Measurements from ENCODE around the gene SLC38A10.

Gene SLC38A10

DNA sequence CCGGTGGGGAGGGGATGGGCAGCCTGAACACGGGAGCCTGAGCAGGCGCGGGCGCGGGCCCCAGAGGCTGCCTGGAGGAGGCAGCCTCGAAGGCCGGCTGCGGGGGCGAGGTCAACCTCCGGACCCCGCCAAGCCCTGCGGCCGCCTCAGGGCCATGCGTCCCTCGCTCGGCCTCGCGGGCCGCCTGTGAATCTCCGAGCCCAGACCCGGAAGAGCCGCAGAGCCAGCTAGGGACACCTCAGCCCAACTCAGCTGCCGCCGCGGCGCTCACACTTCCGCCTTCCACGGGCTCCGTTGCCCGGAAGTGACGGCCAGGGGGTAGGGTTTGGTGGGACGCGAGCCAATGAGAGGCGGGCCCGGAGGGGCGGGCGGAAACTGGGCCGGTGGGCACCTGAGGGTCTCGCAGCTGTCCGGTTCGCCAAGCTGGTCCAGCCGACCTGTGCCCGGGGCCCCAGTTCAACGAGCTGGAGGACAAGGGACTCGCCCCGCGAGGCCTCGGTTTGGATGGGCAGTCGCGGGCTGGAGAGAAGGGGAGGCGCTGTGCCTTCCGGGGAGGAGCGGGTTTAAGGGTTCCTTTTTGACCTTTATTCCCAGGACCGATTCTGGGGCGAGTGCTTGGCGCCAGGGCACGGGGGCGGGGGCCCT is at the start of gene SLC38A10:
SLC38A10 (minus strand) TSS at position 277 of the 645 bp plus-strand sequence. CDS start 386 bp downstream, outside the sequence.
- peak; percentile 97 for DNase-seq

DNA sequence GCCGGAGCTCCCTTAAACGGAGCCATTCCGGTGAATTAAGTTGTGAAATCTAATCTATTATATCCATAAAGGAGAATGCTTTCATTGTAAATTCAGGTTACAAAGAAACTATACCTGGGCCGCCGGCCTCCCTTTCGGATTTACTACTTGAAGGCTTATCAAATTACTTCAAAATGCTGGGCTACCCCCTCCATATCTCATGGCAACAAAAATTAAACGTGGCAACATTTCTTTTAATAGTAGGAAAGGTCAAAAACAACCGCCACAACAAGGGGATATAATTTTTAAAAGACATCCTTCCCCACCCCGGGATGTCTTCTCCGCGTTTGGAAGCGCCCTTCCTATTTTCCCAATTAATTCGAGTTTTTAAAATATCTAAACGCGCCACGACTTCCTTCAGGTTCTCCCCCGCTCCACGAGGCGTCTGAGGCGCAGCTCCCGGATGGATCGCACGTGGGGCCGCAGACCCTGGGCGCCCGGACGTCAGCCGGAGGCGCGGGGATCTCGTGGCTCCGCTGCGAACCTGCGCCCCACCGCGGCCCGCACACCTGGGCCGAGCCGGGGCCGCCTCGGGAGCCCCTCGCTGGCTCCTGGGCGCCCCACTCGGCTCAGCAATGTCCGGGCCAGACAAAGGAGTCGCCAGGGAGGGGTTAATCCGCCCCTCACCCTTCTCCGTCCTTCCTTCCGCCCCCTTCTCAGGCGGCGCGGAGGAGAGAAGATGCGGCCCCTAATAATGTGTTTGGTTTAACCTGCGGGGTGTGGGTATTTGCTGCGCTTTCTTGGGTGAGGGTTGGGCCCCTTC is 47.4 kb upstream of the SLC38A10 start:
- DNase-seq = no peak

DNA sequence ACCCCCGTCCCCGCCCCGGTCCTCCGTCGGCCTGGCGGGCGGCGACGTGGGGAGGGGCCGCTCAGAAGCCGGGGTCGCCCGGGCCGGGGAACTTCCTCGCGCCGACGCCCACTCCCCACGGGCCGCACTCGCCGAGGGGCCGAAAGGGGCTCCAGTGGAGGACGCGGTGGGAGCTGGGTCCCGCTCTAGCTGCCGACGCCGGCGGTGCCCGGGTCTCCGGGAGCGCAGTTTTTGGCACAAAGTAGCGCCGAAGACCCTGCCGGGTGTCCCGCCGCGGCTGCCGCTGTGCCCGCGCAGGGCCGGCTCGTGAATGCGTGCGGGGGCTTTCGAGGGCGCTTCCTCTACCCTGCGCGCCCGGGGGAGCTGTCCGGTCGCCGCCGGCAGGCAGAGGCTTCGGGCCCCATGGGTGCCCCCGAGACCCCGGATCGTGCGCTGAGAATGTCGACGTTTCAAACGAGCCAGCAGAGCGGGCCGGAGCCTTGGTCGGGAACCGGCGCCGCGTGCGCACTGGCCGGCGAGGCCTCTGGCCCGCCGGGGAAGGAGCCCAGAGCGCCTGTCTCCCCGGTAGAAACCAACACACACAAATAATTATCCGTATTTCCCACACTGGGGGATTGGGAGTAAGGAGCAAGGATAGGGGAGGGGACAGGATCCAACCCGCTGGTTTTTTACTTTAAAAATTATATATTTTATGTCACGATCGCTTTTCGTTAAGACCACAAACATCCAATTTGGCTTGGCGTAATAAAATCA is 46.6 kb upstream of the SLC38A10 start:
- no peak for DNase-seq

DNA sequence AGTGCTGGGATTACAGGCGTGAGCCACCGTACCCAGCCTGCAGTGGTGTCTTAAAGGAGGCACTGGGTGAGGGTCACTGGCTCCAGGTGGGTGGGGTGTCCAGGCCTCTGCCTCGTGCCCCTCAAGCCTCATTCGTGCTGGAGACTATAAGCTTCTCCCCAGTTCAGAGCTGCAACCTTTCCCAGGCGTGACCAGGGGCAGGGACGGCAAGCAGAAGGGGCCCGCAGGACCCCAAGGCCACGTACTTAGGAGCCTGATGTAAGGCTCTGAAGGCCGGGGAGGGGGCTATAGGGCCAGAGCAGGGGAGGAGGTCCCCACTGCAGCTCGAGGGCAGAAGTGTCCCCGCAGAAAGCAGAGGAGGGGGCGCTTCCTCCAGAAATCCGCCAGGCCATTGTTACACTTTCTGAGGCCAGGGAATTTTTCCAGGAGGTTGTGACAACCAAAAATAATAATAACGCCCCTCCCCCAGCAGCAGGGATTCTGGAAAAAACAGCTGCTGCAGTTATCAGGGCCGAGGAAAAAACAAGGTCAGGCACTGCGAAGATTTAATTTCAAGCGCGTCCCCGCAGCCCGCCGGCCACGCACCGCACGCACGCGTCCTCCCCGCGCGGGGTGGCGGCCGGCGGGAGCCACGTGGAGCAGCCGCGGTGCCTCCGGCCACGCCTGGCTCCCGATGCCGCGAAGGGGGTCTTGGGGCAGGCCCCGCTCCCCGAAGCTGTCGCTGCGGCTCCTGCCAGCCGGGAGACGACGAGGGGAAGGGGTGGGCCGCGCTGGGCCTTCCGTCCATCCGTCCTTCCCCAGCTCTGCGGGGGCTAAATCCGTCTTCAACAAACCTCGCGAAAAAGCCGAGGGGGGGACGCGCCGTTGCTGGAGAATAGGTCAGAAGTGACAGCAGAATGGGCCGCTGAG is 45.8 kb upstream of the SLC38A10 start:
- DNase-seq = no peak

DNA sequence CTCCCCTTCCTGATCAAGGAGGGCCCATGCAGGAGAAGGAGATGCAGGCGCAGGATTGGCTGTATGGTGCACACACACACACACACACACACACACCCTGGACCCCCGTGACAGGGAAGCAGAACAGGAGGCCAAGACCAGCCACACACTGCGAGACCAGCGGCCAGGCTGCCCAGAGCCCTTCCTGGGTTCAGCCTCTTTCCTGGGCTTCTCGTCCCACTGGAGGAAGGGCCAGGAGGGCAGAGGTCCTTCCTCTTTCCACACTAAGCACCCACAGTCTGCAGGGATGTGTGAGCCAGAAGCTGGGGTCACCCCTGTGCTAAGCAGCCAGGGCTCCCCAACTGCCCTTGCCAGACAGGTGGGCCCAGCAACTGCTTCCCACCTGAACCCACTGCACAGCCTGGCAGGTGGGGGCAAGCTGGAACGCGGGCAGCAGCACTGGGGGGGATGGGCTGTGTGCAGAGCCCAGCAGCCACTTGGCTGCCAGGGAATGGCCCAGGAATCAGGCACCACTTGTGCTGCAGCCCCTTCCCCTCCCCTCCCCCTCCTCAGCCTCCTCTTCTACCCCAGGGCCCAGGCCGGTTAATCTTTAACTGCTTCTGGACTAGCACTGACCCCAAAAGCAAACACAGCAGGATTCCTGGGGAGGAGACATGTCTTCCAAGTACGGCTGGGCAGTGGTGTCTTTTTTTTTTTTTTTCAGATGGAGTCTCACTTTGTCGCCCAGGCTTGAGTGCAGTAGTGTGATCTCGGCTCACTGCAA is 44.6 kb upstream of the SLC38A10 start:
- DNase-seq = no peak

DNA sequence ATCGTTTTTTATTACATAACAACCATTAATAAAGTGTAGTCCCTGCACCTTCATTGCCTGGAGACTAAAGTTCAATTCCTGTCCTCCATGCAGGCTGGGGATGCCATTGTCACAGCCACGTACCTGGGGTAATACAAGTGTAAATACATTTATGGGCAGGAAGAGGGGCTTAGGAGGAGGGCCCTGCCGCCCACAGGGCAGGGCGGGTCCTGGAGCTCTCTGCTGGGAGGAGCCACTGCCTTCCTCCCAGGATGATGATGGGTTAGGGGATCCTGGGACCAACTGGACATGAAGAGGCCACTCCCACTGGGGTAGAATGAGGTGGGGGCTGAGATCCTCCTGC is 44.1 kb upstream of the SLC38A10 start:
- DNase-seq = no peak

DNA sequence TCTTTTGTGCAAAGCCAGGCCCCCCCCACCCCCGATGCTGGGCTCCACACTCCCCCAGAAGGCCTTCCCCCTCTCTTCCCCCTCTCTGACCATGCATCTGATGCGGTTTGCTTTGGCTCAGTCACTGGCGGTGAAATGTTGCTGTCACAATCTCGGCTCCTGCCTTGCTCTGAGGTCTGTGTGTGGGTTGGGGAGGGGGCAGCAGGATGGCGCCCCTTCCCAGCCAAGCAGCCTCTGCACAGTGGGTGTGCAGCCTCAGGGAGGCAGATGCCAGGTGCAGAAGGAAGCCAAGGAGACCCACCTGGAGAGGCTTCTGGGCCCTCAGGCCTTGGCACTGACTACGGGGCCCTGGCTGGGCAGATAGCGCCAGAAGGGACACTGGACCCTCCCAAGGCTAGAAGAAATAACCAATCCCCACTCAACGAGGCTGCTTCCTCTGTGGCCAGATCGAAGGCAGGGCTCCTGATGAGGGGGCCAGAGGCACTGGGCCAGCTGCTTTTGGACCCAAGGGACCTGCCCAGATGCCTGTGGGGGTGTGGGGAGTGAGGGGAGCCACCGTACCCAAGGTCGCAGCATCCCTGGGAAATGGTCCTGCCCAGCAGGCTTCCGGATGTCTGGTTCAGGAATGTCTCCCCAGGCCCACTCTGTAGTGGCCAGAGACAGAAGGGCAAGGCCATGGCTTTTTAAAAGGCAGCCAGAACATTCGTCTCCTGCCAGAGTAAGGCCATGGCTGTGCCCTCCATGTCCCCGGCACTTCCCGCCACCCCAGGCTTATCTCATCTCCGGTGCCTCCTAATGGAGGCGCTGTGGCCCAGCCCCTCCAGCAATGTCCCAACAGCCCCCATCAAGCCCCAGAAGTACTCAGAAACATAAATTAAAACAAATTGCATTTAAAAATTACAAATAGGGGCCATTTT is 43.4 kb upstream of the SLC38A10 start:
- DNase-seq = no peak

DNA sequence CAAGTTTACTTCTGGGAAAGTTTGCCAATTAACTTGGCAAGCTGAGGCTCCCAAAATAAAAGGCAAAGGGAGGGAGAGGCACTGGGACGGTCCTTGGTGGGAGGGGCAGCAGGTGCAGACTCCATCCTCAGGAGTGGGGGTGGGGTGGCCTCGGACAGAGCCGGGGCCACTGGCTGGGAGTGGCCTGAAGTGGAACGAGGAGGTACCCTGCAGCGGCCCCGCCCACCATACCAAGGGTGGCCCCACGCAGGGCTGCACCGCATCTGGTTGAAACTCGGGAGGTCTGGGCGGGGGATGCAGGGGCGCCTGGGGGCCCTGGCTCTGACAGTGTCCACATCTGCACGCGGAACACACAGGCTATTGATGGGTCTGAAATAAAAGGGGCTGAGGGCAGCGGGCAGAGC is 42.4 kb upstream of the SLC38A10 start:
- DNase-seq = no peak

DNA sequence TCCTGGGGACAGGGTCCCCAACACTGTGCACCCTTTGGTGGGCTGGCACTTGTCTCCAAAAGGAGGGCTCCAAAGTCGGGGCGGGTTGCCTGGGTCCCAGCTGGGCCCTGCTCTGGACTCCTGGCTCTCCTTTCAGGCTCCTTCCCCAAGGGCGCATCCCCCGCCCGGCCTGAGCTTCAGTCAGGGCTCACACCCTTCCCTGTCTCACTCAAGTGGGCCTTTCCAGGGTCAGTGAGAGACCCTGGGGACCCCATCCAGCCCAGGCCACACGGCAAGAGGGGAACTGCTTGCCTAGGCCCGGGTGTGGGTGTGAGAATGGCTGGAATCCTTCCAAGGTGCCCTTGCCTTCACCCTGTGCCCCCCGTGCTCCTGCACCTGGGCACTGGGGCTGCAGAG is 41.8 kb upstream of the SLC38A10 start:
- DNase-seq = no peak

DNA sequence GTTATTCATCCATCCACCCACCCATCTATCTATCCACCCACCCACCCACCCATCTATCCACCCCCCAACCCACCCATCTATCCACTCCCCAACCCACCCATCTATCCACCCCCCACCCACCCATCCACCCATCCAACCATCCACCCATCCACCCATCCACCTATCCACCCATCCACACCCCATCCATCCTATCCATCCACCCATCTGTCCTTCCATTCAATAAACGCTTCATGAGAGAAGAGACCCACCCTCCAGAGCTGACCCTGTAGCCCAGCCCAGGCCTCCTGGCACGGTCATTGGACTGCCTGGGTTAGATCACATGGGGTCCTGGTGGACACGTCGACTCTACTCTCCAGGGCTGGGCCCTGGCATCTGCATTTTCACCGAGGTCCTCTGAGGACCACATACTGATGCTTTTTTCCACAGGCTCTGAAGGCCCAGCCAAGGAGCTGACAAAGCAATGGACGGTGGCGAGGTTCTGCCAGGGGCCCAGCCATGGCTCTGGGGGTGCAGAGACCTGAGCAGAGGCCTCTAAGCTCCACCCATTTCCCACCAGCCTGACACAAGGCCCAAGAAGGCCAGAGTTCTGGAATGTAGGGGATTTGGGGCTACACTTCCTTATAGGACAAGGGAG is 41.3 kb upstream of the SLC38A10 start:
- no peak for DNase-seq

DNA sequence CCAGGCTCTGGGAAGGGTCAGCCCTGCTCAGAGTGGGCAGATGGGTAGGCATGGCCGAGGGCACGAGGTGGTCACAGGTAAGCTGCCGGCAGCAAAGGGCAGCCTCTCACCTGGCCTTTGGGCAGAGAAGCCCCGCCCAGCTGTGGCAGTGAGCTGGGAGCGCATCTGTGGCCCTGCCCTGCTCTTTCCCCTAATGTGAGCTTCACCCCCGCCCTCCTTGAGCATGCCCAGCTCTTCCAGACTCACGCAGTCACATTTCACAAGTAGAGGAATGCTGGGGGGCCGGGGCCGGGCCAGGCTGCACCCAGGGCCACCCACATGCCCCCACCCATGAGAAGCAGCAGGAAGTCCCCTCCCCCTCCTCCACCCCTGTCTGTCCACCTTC is 40.7 kb upstream of the SLC38A10 start:
- DNase-seq = no peak

DNA sequence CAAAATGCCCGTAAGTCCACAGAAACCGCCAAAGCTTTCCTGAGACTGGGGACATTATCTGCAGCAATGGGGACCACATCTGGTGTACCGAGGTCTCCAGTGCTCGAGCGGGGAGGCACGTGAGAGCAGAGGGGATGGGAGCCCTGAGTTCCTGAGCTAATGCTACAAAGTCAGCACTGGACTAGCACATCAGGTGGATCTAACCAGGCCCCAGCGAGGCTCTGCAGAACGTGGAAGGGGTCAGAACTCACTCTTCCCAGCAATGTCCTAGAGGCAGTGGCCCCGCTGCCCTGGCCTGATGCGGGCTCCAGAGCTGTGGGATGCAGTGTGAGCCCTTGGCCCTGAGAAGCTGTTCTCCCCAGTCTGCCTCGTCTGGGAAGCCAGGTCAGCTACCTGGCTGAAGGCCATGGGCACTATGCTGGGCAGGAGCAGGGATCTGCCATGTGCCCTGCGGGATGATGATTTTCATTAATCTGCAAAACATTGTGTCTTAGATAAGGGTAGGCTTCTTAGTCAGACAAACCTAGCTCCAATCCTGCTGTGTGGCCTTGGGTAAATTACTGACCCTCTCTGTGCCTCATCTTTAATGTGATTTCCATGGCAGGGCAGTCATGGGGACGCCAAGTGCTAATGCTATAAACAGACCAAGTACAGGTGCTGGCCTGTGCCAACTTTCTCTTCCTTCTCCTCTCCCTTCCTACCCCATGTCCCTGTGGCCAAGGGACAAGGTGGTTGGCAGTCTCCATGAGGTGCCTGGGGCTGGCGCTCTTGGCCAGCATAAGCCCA is 40.1 kb upstream of the SLC38A10 start:
- DNase-seq = no peak

DNA sequence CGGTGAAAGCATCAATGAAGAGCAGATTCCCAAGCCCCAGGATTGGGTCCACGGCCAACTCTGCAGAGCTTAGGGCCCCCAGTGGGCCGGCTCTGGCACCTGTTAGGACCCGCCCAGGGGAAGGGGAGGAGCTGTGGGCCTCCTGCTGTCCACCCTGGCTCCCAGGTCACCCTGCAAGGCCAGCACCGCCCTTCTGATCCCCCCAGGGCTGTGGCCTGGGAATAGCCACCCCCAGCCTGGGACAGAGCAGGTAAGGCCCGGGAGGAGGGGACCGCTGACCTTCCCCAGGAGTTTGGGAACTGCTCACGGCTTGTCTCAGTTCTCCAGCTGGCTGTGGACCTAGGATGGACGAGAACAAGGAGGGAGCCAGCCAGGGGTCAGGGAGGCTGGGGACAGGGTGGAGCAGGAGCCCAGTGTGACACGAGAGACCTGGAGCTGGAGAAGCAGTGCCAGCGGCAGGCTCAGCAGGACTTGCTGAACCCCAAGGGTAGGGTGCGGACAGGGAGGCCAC is 39.3 kb upstream of the SLC38A10 start:
- DNase-seq = no peak

DNA sequence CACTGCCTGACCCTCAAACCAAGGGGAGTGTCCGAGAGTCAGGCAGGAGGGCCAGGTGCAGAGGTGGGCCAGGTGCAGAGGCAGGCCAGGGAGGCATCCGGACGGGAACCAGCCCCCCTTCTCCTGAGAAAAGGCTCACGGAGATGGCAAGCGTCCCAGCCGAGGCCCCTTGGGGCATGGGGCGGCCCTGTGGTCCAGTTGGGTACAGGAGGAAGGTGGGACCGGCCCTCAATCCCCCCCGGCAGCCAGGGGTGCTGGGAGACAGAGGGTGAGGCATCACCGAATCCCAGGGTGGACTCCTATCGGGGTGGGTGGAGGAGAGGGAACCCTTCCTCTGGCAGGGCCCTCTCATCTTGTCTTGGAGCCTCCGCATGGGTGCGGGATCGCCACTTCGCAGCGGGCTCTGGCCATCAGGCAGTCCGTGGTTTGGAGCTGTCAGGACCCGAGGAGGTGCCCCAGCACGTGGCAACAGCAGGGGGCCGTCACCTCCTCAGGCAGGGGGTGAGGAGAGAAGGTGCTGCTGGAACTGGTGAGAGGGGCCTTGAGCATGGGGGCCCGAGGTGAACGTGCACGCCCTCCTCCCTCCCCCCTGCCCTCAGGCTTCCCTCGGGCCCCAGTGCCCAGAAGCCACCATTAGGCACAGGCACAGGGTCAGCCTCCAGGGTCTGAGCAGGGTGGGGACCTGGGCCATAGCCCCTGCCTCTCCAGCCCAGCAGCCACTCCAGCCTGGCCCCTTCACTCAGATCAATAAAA is 38.7 kb upstream of the SLC38A10 start:
- DNase-seq = no peak

DNA sequence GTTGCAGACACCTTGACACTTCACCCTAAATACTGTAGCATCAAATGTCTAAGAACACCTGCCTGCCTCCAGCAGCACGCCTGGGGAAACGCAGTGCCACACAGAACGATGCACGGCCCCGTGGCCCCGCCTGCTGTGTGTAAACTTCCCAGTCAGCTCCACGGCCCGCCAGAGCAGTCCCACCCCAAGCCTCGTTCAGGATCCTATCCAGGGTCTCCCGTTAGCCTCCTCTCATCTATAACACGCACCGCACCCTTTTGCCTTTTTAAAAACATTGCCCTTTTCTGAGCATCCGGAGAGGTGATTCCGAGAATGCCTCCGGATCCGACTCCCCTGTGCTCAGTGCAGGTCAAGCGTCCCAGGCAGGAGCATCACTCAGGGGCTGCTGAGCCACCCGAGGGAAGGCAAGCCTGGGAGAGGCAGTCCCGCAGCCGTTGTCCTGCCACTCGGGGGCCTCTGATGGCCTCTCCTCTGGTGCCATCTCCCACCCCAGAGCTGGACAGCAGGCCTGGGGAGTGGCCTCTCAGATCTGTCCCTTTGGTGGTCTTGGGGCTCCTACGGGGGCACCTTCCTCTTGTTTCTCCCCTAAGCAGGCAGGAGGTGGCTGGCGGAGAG is 37.9 kb upstream of the SLC38A10 start:
- no peak for DNase-seq

DNA sequence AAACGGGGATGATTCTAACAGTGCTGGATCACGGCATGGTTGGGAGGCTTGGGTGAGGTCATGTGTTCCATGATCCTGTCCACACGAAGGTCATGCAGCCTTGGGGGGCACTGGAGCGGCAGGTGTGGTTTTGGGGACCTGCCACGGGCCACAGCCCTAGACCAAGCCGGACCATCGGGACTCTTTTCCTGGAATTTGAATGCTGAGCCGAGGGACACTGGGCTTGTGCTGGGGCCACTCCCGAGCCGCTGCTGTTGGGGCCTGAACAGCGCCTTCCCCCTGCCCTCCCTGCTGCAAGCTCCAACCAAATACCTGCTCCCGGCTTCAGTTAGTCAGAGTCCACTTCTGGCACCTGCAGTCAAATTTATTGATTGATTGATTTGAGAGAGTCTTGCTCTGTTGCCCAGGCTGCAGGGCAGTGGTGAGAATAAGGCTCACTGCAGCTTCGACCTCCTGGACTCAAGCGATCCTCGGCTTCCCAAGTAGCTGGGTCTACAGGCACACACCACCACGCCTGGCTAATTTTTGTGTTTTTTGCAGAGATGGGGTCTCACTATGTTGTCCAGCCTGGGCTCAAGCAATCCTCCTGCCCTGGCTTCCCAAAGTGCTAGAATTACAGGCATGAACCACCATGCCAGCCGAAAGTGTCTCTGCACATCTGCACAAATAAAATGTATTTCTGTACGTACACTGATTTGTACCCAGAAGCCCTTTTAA is 37.2 kb upstream of the SLC38A10 start:
- no peak for DNase-seq

DNA sequence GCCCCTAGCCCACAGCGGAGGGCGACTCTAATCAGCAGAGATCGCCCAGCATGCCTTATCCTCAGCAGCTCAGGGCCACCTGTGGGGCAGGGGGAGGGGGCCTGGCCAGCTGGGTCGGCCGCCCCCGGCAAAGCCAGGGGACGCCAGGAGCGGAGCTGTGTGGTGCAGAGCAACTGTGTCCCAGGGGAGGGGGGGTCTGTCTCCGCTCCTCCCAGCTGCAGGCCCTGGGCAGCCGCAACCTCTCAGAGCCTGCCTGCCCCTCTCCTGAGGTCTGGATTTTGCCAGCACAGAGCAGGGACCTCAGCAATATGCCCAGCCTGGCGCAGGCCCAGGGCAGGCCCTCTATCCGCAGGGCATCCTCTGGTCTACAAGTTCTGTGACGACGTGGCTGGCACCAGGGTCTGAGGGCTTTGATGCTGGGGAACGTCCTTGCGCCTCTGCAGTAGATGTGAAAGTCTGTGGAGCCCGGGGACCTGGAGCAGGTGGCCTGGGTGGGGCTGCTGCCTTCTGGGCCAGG is 36.5 kb upstream of the SLC38A10 start:
- no peak for DNase-seq

Data from suppressor macrophage treated with lipopolysaccharide for 4 hours (primary cell).